OCI-LY7 (cell line): ENCODE measurements around the gene ARHGAP31. TPM values are rescaled to one million over a fixed set of nuclear protein-coding genes. Genes with fewer than 3 reads are reported as not detected.
"Not testable (repeated sequence)": the region's sequence is repeated elsewhere in the genome, so short reads cannot be mapped to it uniquely, and the experiment has no call there.

Experiments used
- BruUV-seq: library from RNA; stranded (reverse); fragments of 400-500 nt; replicated peaks from 2 replicates; lab custom pipeline; 2021; lab: Mats Ljungman, UMichigan
- CTCF ChIA-PET: fragments of 300-600 bp; sonication (Branson Sonifier 250); formaldehyde crosslinking; loops from one replicate; lab custom pipeline; 2022; ENCODE audit warnings: antibody characterized with exemption; ENCODE audit not compliant: unreplicated experiment; lab: Charles Lee
- POLR2A ChIA-PET: fragments of 300-600 bp; sonication (Branson Sonifier 250); formaldehyde crosslinking; loops from one replicate; lab custom pipeline; 2022; ENCODE audit warnings: antibody characterized with exemption; lab: Charles Lee
- DNase-seq: peaks from one replicate; pipeline ENCODE4 v3.0.0-alpha.2; 2015; ENCODE audit warnings: low spot score
- H2AFZ ChIP-seq: fragments of 200-600 bp; sonication (generic), shearing (Covaris generic); 2 replicates; pipeline ENCODE4 v1.6.1; 2014; ENCODE audit warnings: mild to moderate bottlenecking, antibody characterized with exemption, low read length, moderate library complexity
- H3K27ac ChIP-seq: fragments of 200-600 bp; sonication (generic); 2 replicates; pipeline ENCODE4 v1.5.1; 2014; ENCODE audit warnings: mixed run types, low read depth, mild to moderate bottlenecking, moderate library complexity, low read length, inconsistent platforms; ENCODE audit not compliant: poor library complexity, severe bottlenecking
- H3K36me3 ChIP-seq: fragments of 200-600 bp; sonication (generic); 2 replicates; pipeline ENCODE4 v1.6.1; 2014; ENCODE audit warnings: mild to moderate bottlenecking, antibody characterized with exemption, low read length, moderate library complexity, mixed read lengths; ENCODE audit not compliant: insufficient read depth
- H3K4me1 ChIP-seq: fragments of 200-600 bp; sonication (generic); 2 replicates; pipeline ENCODE4 v1.5.1; 2014; ENCODE audit warnings: mild to moderate bottlenecking, low read length; ENCODE audit not compliant: insufficient read depth, poor library complexity, severe bottlenecking
- H3K4me2 ChIP-seq: fragments of 200-600 bp; sonication (generic); 2 replicates; pipeline ENCODE4 v1.6.1; 2014; ENCODE audit warnings: mild to moderate bottlenecking, low read length
- H3K4me3 ChIP-seq: fragments of 200-600 bp; sonication (generic); 2 replicates; pipeline ENCODE4 v1.5.1; 2014; ENCODE audit warnings: mild to moderate bottlenecking, low read depth, low read length; ENCODE audit not compliant: poor library complexity, severe bottlenecking
- H3K79me2 ChIP-seq: fragments of 200-600 bp; sonication (generic); 2 replicates; pipeline ENCODE4 v1.6.1; 2016; ENCODE audit warnings: low read depth, mild to moderate bottlenecking, low read length, moderate library complexity, mixed read lengths; ENCODE audit not compliant: insufficient read depth
- H3K9me2 ChIP-seq: fragments of 200-600 bp; sonication (generic); 2 replicates; pipeline ENCODE4 v1.6.1; 2016; ENCODE audit warnings: mild to moderate bottlenecking, low read length, mixed read lengths; ENCODE audit not compliant: insufficient read depth
- H3K9me3 ChIP-seq: fragments of 200-600 bp; sonication (generic); 2 replicates; pipeline ENCODE4 v1.6.1; 2014; ENCODE audit warnings: mild to moderate bottlenecking, mixed run types, low read length, mixed read lengths
- H4K20me1 ChIP-seq: fragments of 200-600 bp; sonication (generic); 2 replicates; pipeline ENCODE4 v1.6.1; 2014; ENCODE audit warnings: mild to moderate bottlenecking, antibody characterized with exemption, low read length, moderate library complexity, mixed read lengths; ENCODE audit not compliant: insufficient read depth
- CTCF ChIP-seq: fragments of 200-600 bp; sonication (generic); conservative IDR thresholded peaks from 2 replicates; pipeline ENCODE4 v1.5.1; 2014; ENCODE audit warnings: mild to moderate bottlenecking, antibody characterized with exemption, low read length, moderate library complexity, mixed read lengths
- EZH2phosphoT487 ChIP-seq: fragments of 200-600 bp; sonication (generic); IDR thresholded peaks from 2 replicates; pipeline ENCODE4 v1.6.1; 2018; ENCODE audit warnings: low read depth, borderline replicate concordance, mild to moderate bottlenecking, mixed run types, antibody characterized with exemption, low read length, moderate library complexity, mixed read lengths
- intact Hi-C: fragments of 100-400 bp; cut with micrococcal nuclease; formaldehyde crosslinking; loops from one replicate; pipeline ENCODE4 v1.10.0; 2022; ENCODE audit not compliant: unreplicated experiment
- total RNA-seq, 2 experiments: library from RNA; depleted of rRNA in 1 of 2; stranded (reverse); fragments of >200 nt in 1 of 2; shearing (Covaris generic) in 1 of 2; gene quantifications; 2 replicates each; pipeline ENCODE4 v1.2.3, GENCODE V29; 2014 to 2022

The ARHGAP31 gene
- total RNA-seq, 2 experiments from 2014 or later, result 2.8 to 4.1 TPM

DNA sequence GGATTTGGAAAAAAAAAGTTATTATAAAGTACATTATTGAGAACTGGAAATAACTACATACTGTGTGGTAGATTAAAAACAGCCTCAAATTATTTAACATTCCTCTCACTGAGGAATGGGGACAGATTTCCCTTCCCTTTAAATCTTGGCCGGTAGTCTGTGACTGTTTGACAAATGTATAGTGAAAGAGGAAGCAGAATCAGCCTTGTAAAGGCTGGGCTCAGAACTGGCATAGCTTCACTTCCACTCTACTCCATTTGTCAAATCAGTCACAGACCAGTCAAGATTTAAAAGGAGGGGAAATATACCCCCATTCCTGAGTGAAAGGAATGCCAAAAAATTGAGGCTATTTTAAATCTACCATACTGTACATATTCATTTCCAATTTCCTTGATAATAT lies 35.3 kb upstream of the ARHGAP31 start:
- Histone ChIP-seq H3K36me3 (no peaks in the 10 kb centered on the region), H3K9me2 (no peaks in the 10 kb centered on the region), H3K79me2 (no peaks in the 10 kb centered on the region), H3K4me2 (0 out of 2 replicates have a peak overlapping the region, but pooled peaks have one; percentile 10), H3K9me3 (no peaks in the 10 kb centered on the region), H3K27ac (no peak overlapping the region), H2AFZ (peak overlapping the region; percentile 30; the same call in 1 of the 2 replicates), H3K4me3 (no peak overlapping the region), H3K4me1 (peaks cover 18% of the 10 kb centered on the region), H4K20me1 (no peaks in the 10 kb centered on the region)
- no peak for TF ChIP-seq EZH2phosphoT487
- no peak for TF ChIP-seq CTCF
- BruUV-seq, result no TSS peak
- CTCF ChIA-PET, result interaction anchor here (1.5 kb wide), 1 partner anchor 18 kb away, joined by 4 read pairs; the partner anchor contains the start of gene B4GALT4
- POLR2A ChIA-PET, result interaction anchor here (0.5 to 1.5 kb wide), 5 partner anchors 10 to 1311 kb away, joined by 3 to 5 read pairs (median 3); no protein-coding TSS in a partner anchor
- DNase-seq, result peak; percentile 33
- intact Hi-C loops, result no loop called here

GRCh38 chr3:119259821-119260220 lies 34.4 kb upstream of the ARHGAP31 start:
- ChIA-PET CTCF (no interaction called here), POLR2A (no interaction called here)
- no peaks in the 10 kb centered on the region for H3K36me3 ChIP-seq
- no TSS peak for BruUV-seq
- no peak overlapping the region for H3K4me3 ChIP-seq
- no peaks in the 10 kb centered on the region for H3K9me3 ChIP-seq
- no peak overlapping the region for H3K4me2 ChIP-seq
- no peaks in the 10 kb centered on the region for H3K9me2 ChIP-seq
- no peaks in the 10 kb centered on the region for H3K79me2 ChIP-seq
- H2AFZ ChIP-seq, result 0 out of 2 replicates have a peak overlapping the region, but pooled peaks have one; percentile 30
- TF ChIP-seq EZH2phosphoT487 (no peak), CTCF (no peak)
- H3K27ac ChIP-seq, result no peak overlapping the region
- no peak for DNase-seq
- H3K4me1 ChIP-seq, result peaks cover 18% of the 10 kb centered on the region
- no peaks in the 10 kb centered on the region for H4K20me1 ChIP-seq
- intact Hi-C loops, result no loop called here

DNA sequence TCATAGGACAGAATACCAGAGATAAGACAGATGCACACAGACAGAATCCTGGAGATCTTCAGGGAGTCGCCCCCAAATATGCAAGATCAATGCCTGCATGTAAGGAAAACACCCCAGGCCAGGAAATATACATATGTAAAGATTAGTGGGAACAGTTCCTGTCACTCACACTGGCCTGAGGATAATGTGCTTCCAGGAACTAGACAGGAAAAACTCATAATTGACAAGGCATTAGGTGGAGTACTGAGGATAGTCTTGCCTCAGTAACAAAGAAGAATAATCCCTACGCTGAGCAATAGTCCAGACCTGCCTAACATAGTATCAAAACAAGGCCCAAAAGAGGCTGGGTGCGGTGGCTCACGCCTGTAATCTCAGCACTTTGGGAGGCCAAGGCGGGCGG lies 33.1 kb upstream of the ARHGAP31 start:
- Histone ChIP-seq H2AFZ (no peak overlapping the region), H3K79me2 (no peaks in the 10 kb centered on the region), H3K9me2 (no peaks in the 10 kb centered on the region), H3K36me3 (no peaks in the 10 kb centered on the region), H3K27ac (no peak overlapping the region), H3K4me3 (no peak overlapping the region), H3K4me2 (no peak overlapping the region), H4K20me1 (no peaks in the 10 kb centered on the region), H3K9me3 (no peaks in the 10 kb centered on the region), H3K4me1 (peaks cover 18% of the 10 kb centered on the region)
- ChIA-PET POLR2A (interaction anchor here (0.6 kb wide), 2 partner anchors 159 to 408 kb away, joined by 3 to 5 read pairs; no protein-coding TSS in a partner anchor), CTCF (no interaction called here)
- TF ChIP-seq EZH2phosphoT487 (no peak), CTCF (no peak)
- DNase-seq, result no peak
- no TSS peak for BruUV-seq
- intact Hi-C loops, result no loop called here

GRCh38 chr3:119270212-119270611 lies 24.0 kb upstream of the ARHGAP31 start:
- H3K9me3 ChIP-seq, H3K27ac ChIP-seq, H3K4me2 ChIP-seq, DNase-seq, H4K20me1 ChIP-seq, H3K4me3 ChIP-seq, CTCF ChIA-PET, BruUV-seq, H3K9me2 ChIP-seq, H3K79me2 ChIP-seq, H2AFZ ChIP-seq, H3K36me3 ChIP-seq, intact Hi-C loops, H3K4me1 ChIP-seq: not testable (repeated sequence)
- POLR2A ChIA-PET, result interaction anchor here (0.6 kb wide), 1 partner anchor 1883 kb away, joined by 4 read pairs; no protein-coding TSS in a partner anchor
